HepG2 (cell line): Measurements from ENCODE around the gene PARP2. TPM values are rescaled to one million over a fixed set of nuclear protein-coding genes. Genes with fewer than 3 reads are reported as not detected.

Experiments used
- FOXA3 ChIP-seq: IDR thresholded peaks from 2 replicates; pipeline ENCODE4 v1.6.1; 2016; ENCODE audit warnings: missing genetic modification reagents, missing compliant biosample characterization
- JUNB ChIP-seq: sonication (generic); formaldehyde crosslinking; IDR thresholded peaks from 2 replicates; pipeline ENCODE4 v1.8.0; 2022; ENCODE audit warnings: missing genetic modification reagents, mild to moderate bottlenecking, borderline replicate concordance
- KAT7 ChIP-seq: IDR thresholded peaks from 2 replicates; pipeline ENCODE4 v1.6.1; 2018; ENCODE audit warnings: borderline replicate concordance, missing compliant biosample characterization
- MLXIP ChIP-seq: sonication (generic); formaldehyde crosslinking; IDR thresholded peaks from 2 replicates; pipeline ENCODE4 v1.9.0; 2021; ENCODE audit warnings: missing genetic modification reagents, borderline replicate concordance
- PAXIP1 ChIP-seq: sonication (generic); formaldehyde crosslinking; conservative IDR thresholded peaks from 2 replicates; pipeline ENCODE4 v1.4.0; 2020; ENCODE audit warnings: mild to moderate bottlenecking, missing genetic modification reagents, moderate library complexity
- PRDM15 ChIP-seq: sonication (generic); formaldehyde crosslinking; IDR thresholded peaks from 2 replicates; pipeline ENCODE4 v1.4.0; 2020; ENCODE audit warnings: missing genetic modification reagents
- RNF2 ChIP-seq: fragments of 450-650 bp; conservative IDR thresholded peaks from 2 replicates; pipeline ENCODE4 v1.6.1; 2016; ENCODE audit warnings: low read depth
- SUZ12 ChIP-seq: fragments of 150-350 bp; IDR thresholded peaks from 2 replicates; pipeline ENCODE4 v1.6.1; 2014; ENCODE audit warnings: low read depth, low read length
- ZNF317 ChIP-seq: sonication (generic); formaldehyde crosslinking; IDR thresholded peaks from 2 replicates; pipeline ENCODE4 v1.5.0; 2020; ENCODE audit warnings: mild to moderate bottlenecking, missing genetic modification reagents
- ZNF354B ChIP-seq: sonication (generic); formaldehyde crosslinking; IDR thresholded peaks from 2 replicates; pipeline ENCODE4 v1.8.0; 2022; ENCODE audit warnings: mild to moderate bottlenecking, missing genetic modification reagents
- ZNF615 ChIP-seq: sonication (generic); formaldehyde crosslinking; IDR thresholded peaks from 2 replicates; pipeline ENCODE4 v1.5.0; 2020; ENCODE audit warnings: mild to moderate bottlenecking, missing genetic modification reagents, borderline replicate concordance
- ZNF709 ChIP-seq: sonication (generic); formaldehyde crosslinking; IDR thresholded peaks from 2 replicates; pipeline ENCODE4 v1.5.0; 2020; ENCODE audit warnings: mild to moderate bottlenecking, missing genetic modification reagents
- ZSCAN30 ChIP-seq: sonication (generic); formaldehyde crosslinking; IDR thresholded peaks from 2 replicates; pipeline ENCODE4 v1.5.0; 2020; ENCODE audit warnings: mild to moderate bottlenecking, missing genetic modification reagents
- ZSCAN5A ChIP-seq: sonication (generic); formaldehyde crosslinking; IDR thresholded peaks from 2 replicates; pipeline ENCODE4 v1.8.0; 2022; ENCODE audit warnings: mild to moderate bottlenecking, missing genetic modification reagents, borderline replicate concordance
- polyA plus RNA-seq, 8 experiments: library from polyadenylated mRNA; depleted of rRNA in 3 of 8; stranded (reverse) in 7 of 8; unstranded in 1 of 8; fragments of >200 nt; fragmentation: Illumina TruSeq in 4 of 8; extraction: Trizol in 4 of 8; gene quantifications; 2 replicates each; pipeline versions ENCODE4 v1.2.1 to v1.2.3, GENCODE V29; 2011 to 2016; ENCODE audit warnings: low read depth in 4 of 8, missing spikeins in 1 of 8, mixed read lengths in 1 of 8; ENCODE audit not compliant: insufficient read depth in 1 of 8
- total RNA-seq, 5 experiments: library from RNA; depleted of rRNA; stranded (reverse); fragments of >200 nt; fragmentation: Illumina TruSeq; extraction: Trizol; gene quantifications; 2 replicates each; pipeline ENCODE4 v1.2.3, GENCODE V29; 2016; ENCODE audit warnings: low read depth in 1 of 5
- TF ChIP-seq, protein P1 (sequence below): sonication (generic); formaldehyde crosslinking; IDR thresholded peaks from 2 replicates; pipeline ENCODE4 v1.5.0; 2020; ENCODE audit warnings: mild to moderate bottlenecking, missing genetic modification reagents

PARP2 gene
- total and polyA plus RNA-seq, 2 of the 13 experiments (the other 11 are each of a cell fraction or from before 2014, with no cell fraction given), result 37.3 to 38.4 TPM

GRCh38 chr14:20376071-20376588 is 32.7 kb downstream of the PARP2 start (continued):
- TF ChIP-seq PRDM15 (no peak), ZNF615 (no peak), JUNB (CRISPR knock-in tag) (no peak), ZNF317 (CRISPR knock-in tag) (no peak), ZSCAN5A (no peak), KAT7 (CRISPR knock-in tag) (peak; percentile 87; the same call in 1 of the 2 replicates), PAXIP1 (CRISPR knock-in tag) (peak; percentile 88), MLXIP (CRISPR knock-in tag) (no peak), RNF2 (no peak), SUZ12 (no peak), ZNF709 (CRISPR knock-in tag) (no peak), ZSCAN30 (no peak), FOXA3 (CRISPR knock-in tag) (peak; percentile 86), ZNF354B (CRISPR knock-in tag) (no peak)
- TF ChIP-seq, protein P1, sequence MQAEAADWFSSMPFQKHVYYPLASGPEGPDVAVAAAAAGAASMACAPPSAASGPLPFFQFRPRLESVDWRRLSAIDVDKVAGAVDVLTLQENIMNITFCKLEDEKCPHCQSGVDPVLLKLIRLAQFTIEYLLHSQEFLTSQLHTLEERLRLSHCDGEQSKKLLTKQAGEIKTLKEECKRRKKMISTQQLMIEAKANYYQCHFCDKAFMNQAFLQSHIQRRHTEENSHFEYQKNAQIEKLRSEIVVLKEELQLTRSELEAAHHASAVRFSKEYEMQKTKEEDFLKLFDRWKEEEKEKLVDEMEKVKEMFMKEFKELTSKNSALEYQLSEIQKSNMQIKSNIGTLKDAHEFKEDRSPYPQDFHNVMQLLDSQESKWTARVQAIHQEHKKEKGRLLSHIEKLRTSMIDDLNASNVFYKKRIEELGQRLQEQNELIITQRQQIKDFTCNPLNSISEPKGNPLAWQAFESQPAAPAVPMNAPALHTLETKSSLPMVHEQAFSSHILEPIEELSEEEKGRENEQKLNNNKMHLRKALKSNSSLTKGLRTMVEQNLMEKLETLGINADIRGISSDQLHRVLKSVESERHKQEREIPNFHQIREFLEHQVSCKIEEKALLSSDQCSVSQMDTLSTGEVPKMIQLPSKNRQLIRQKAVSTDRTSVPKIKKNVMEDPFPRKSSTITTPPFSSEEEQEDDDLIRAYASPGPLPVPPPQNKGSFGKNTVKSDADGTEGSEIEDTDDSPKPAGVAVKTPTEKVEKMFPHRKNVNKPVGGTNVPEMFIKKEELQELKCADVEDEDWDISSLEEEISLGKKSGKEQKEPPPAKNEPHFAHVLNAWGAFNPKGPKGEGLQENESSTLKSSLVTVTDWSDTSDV (CRISPR knock-in tag), result 0 out of 2 replicates have a peak, but pooled peaks have one; percentile 20
